Muscle of arm (tissue), 12 donors: Measurements from ENCODE around the gene FAM171A1. TPM values are rescaled to one million over a fixed set of nuclear protein-coding genes. Genes with fewer than 3 reads are reported as not detected.

Experiments used
- DNase-seq: peaks from one replicate; pipeline ENCODE4 v3.0.0-alpha.2; 2013
- polyA plus RNA-seq, 12 donors: library from polyadenylated mRNA; unstranded; fragments of 120-200 nt; gene quantifications; one replicate each; pipeline ENCODE4 v1.2.1, GENCODE V29; 2013; ENCODE audit not compliant: insufficient read length in 12 of 12

Gene FAM171A1
- polyA plus RNA-seq, 12 donors, result 26.8 to 47.0 (median 34.5) TPM; not detected in 1

- DNase-seq, result no peak
Observed at GRCh38 chr10:15180736-15181135, 190.4 kb downstream of the FAM171A1 start.

- no peak for DNase-seq
Observed at GRCh38 chr10:15176269-15176668, 194.8 kb downstream of the FAM171A1 start.

GRCh38 chr10:15175587-15175986 is 195.5 kb downstream of the FAM171A1 start:
- DNase-seq, result no peak

GRCh38 chr10:15172306-15172840 is 198.7 kb downstream of the FAM171A1 start:
- DNase-seq, result no peak

GRCh38 chr10:15169555-15170401 is 201.3 kb downstream of the FAM171A1 start:
- peak; percentile 28 for DNase-seq

GRCh38 chr10:15168786-15169554 is 202.1 kb downstream of the FAM171A1 start:
- peak; percentile 94 for DNase-seq

- peak; percentile 80 for DNase-seq
Observed at GRCh38 chr10:15168291-15168785, 202.8 kb downstream of the FAM171A1 start, which contains the start of gene NMT2. Gene NMT2, minus strand, starts transcription at chr10:15168693. Its CDS starts 81 bp downstream, at chr10:15168612.

GRCh38 chr10:15167411-15168290 is 203.4 kb downstream of the FAM171A1 start:
- DNase-seq, result peak; percentile 42

GRCh38 chr10:15166325-15166724 is 204.8 kb downstream of the FAM171A1 start:
- DNase-seq, result no peak

- DNase-seq, result no peak
Observed at GRCh38 chr10:15163253-15163828, 207.7 kb downstream of the FAM171A1 start.

Other genes with a start within 250 kb of the FAM171A1 start
- gene NMT2, start 202.6 kb downstream of the FAM171A1 start, polyA plus RNA-seq, result 10 to 100 TPM in 10 of 12 donors, 1 to 10 TPM in 1, not detected in 1; 8.7 to 24.2 (median 18.7) TPM